Neuronal stem cell (in vitro differentiated cells): ENCODE results near the gene ANKRD17.

Source experiments
- DNase-seq: peaks from one replicate; pipeline ENCODE4 v3.0.0-alpha.2; 2013; ENCODE audit warnings: low spot score
- H2AFZ ChIP-seq: one replicate; pipeline ENCODE4 v1.6.1; 2013; ENCODE audit warnings: mild to moderate bottlenecking, low read length, inconsistent platforms
- H2AK5ac ChIP-seq: 2 replicates; pipeline ENCODE4 v1.6.1; 2013; ENCODE audit warnings: low read depth, mild to moderate bottlenecking, inconsistent platforms, low read length, moderate library complexity, mixed read lengths
- H2BK120ac ChIP-seq: 2 replicates; pipeline ENCODE4 v1.6.1; 2013; ENCODE audit warnings: low read depth, mild to moderate bottlenecking, inconsistent platforms, low read length, moderate library complexity, mixed read lengths
- H2BK12ac ChIP-seq: one replicate; pipeline ENCODE4 v1.6.1; 2013; ENCODE audit warnings: low read length, inconsistent platforms
- H2BK15ac ChIP-seq: 2 replicates; pipeline ENCODE4 v1.6.1; 2013; ENCODE audit warnings: mild to moderate bottlenecking, low read length, inconsistent platforms, mixed read lengths
- H2BK5ac ChIP-seq: one replicate; pipeline ENCODE4 v1.6.1; 2013; ENCODE audit warnings: inconsistent platforms, mild to moderate bottlenecking, low read length, moderate library complexity
- H3K14ac ChIP-seq: one replicate; pipeline ENCODE4 v1.6.1; 2013; ENCODE audit warnings: low read length, inconsistent platforms
- H3K18ac ChIP-seq: 2 replicates; pipeline ENCODE4 v1.6.1; 2013; ENCODE audit warnings: low read length, inconsistent platforms
- H3K23ac ChIP-seq: 2 replicates; pipeline ENCODE4 v1.6.1; 2013; ENCODE audit warnings: low read depth, mild to moderate bottlenecking, mixed read lengths, low read length, inconsistent platforms; ENCODE audit not compliant: poor library complexity
- H3K27ac ChIP-seq: replicated peaks from 3 replicates; pipeline ENCODE4 v1.5.1; 2013; ENCODE audit warnings: low read length, inconsistent platforms
- H3K27me3 ChIP-seq, 3 experiments: 2 replicates each; pipeline ENCODE4 v1.6.1; 2013; ENCODE audit warnings: low read length in 3 of 3, mild to moderate bottlenecking in 2 of 3, inconsistent platforms in 1 of 3, low read depth in 1 of 3, mixed read lengths in 1 of 3, moderate library complexity in 1 of 3; ENCODE audit not compliant: control insufficient read depth in 3 of 3, insufficient read depth in 3 of 3
- H3K36me3 ChIP-seq, 2 donors: replicated peaks in 1 of 2; 2 replicates each; pipeline ENCODE4 v1.6.1; 2013; ENCODE audit warnings: low read length in 2 of 2; ENCODE audit not compliant: control insufficient read depth in 2 of 2, insufficient read depth in 2 of 2
- H3K4ac ChIP-seq: 2 replicates; pipeline ENCODE4 v1.6.1; 2013; ENCODE audit warnings: inconsistent platforms, mild to moderate bottlenecking, low read length, moderate library complexity
- H3K4me1 ChIP-seq, 2 donors: 1 replicate in 1 of 2; 2 replicates in 1 of 2; pipeline ENCODE4 v1.6.1; 2013; ENCODE audit warnings: low read length in 2 of 2, low read depth in 1 of 2; ENCODE audit not compliant: control insufficient read depth in 2 of 2, insufficient read depth in 1 of 2
- H3K4me2 ChIP-seq: one replicate; pipeline ENCODE4 v1.6.1; 2013; ENCODE audit warnings: mild to moderate bottlenecking, low read length, inconsistent platforms; ENCODE audit not compliant: insufficient read depth, poor library complexity, severe bottlenecking
- H3K4me3 ChIP-seq, 2 donors: 2 replicates each; pipeline ENCODE4 v1.5.1; 2013; ENCODE audit warnings: low read length in 2 of 2, mild to moderate bottlenecking in 2 of 2, inconsistent platforms in 1 of 2, moderate library complexity in 1 of 2
- H3K79me1 ChIP-seq: one replicate; pipeline ENCODE4 v1.6.1; 2013; ENCODE audit warnings: low read depth, mild to moderate bottlenecking, inconsistent platforms, low read length, moderate library complexity
- H3K9ac ChIP-seq: one replicate; pipeline ENCODE4 v1.6.1; 2013; ENCODE audit warnings: mild to moderate bottlenecking, low read depth, low read length, inconsistent platforms; ENCODE audit not compliant: poor library complexity
- H3K9me3 ChIP-seq, 2 donors: replicated peaks in 1 of 2; 2 replicates each; pipeline versions ENCODE3 to v1.6.1; 2013; ENCODE audit warnings: low read length in 2 of 2, mild to moderate bottlenecking in 2 of 2, inconsistent platforms in 1 of 2, low read depth in 1 of 2, mixed read lengths in 1 of 2, moderate library complexity in 1 of 2; ENCODE audit not compliant: control insufficient read depth in 2 of 2, insufficient read depth in 1 of 2
- H4K8ac ChIP-seq: one replicate; pipeline ENCODE4 v1.6.1; 2013; ENCODE audit warnings: low read depth, mild to moderate bottlenecking, inconsistent platforms, low read length, moderate library complexity
- H4K91ac ChIP-seq: one replicate; pipeline ENCODE4 v1.6.1; 2013; ENCODE audit warnings: low read length, low read depth, mild to moderate bottlenecking, inconsistent platforms; ENCODE audit not compliant: poor library complexity
- WGBS, 2 donors: extraction: QIAGEN DNeasy Blood & Tissue Kit; methylation state at CpG; one replicate each; pipeline ENCODE4 v1.1.7; 2013; ENCODE audit warnings: missing lambda C conversion rate in 2 of 2, mixed read lengths in 1 of 2; ENCODE audit not compliant: insufficient read length in 2 of 2, insufficient replicate concordance in 1 of 2; ENCODE audit errors: extremely low coverage in 2 of 2; 5-methylcytosine and 5-hydroxymethylcytosine counted together

Gene ANKRD17

DNA sequence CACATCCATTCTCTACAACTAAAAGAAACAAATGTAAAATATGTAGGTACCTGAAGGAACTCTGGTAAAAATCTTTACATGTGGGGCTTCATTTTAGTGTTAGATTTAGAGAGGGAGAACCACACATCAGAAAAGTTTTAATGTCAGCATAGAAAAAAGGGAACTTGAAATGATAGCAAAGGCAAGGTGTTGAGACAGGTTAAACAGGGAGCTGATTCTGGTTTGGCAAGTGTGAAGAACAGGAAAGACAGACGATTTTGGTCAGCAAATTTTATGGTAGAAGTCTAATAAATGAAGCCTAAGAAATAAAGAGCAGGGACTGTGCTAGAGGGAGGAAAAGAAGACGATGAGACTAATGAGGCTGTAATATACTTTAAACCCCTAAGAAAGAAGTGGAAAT is 121.5 kb downstream of the ANKRD17 start:
- Histone ChIP-seq H2AFZ (no peak overlapping the region), H3K27me3 (no peaks in the 10 kb centered on the region), H3K4ac (no peak overlapping the region), H2BK5ac (no peak overlapping the region), H2BK15ac (no peak overlapping the region), H3K9me3 (no peaks in the 10 kb centered on the region), H2AK5ac (no peak overlapping the region), H3K4me2 (no peak overlapping the region), H3K27ac (no peak overlapping the region), H4K8ac (no peak overlapping the region), H2BK12ac (no peak overlapping the region), H2BK120ac (no peak overlapping the region), H3K79me1 (no peaks in the 10 kb centered on the region), H3K36me3 (peaks cover 7 to 92% of the 10 kb centered on the region in 2 donors), H3K4me1 (peaks cover 4 to 14% of the 10 kb centered on the region in 2 donors), H3K23ac (no peak overlapping the region), H3K18ac (no peak overlapping the region), H3K14ac (no peak overlapping the region), H3K9ac (no peak overlapping the region), H4K91ac (no peak overlapping the region), H3K4me3 (no peak overlapping the region)
- no peak for DNase-seq
- WGBS, 2 donors: no CpG with 5 or more reads among the region's 2 CpGs

DNA sequence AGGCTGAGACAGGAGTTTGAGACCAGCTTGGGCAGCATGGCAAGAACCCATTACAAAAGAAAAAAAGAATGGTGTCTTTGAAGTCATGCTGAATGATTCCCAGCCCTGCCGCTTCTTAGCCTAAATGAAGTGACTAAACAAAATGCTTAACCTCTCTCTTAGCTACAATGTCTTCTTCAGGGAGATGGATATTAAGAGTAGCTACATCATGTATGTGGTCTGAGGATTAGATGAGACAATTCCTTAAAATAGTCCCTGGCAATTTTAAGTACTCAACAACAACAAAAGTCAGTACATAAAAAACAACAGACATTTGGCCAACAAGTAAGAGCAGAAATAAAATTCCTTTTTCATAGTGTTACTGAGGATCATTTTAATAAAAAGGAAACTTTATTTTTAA is 124.8 kb downstream of the ANKRD17 start:
- Histone ChIP-seq H3K79me1 (no peaks in the 10 kb centered on the region), H3K4me3 (no peak overlapping the region), H3K9me3 (no peaks in the 10 kb centered on the region), H4K91ac (no peak overlapping the region), H2AFZ (no peak overlapping the region), H2BK15ac (no peak overlapping the region), H3K18ac (no peak overlapping the region), H3K14ac (no peak overlapping the region), H2BK5ac (no peak overlapping the region), H3K36me3 (peaks cover 5 to 96% of the 10 kb centered on the region in 2 donors), H4K8ac (no peak overlapping the region), H3K4ac (no peak overlapping the region), H3K4me2 (no peak overlapping the region), H3K27me3 (no peaks in the 10 kb centered on the region), H3K9ac (no peak overlapping the region), H3K23ac (no peak overlapping the region), H2AK5ac (no peak overlapping the region), H2BK120ac (no peak overlapping the region), H3K27ac (no peak overlapping the region), H3K4me1 (no peaks in the 10 kb centered on the region), H2BK12ac (no peak overlapping the region)
- DNase-seq: no peak
- no CpG with 5 or more reads among the region's 1 CpG for WGBS, 2 donors

DNA sequence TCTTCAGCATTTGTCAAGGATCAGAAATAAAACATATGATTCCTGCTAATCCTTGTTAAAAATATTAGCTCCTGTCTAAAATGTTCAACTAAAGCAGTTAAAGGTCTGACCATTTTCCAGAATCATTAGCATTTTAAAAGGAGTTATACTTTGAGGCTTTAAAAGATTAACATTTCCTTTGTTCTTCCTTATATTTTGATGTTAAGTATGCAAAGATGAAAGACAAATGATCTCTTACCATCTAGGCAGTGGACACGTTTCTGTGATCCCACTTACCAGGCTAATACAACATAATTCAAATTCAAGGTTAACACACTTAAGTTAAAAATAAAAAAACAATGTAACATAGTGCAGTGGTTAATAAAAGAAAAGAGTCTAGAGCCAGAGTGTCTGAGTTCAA is 127.3 kb downstream of the ANKRD17 start:
- H3K4me3 ChIP-seq: no peak overlapping the region
- no peak overlapping the region for H3K4ac ChIP-seq
- no peak overlapping the region for H2BK120ac ChIP-seq
- no peak overlapping the region for H3K9ac ChIP-seq
- H3K27me3 ChIP-seq: no peaks in the 10 kb centered on the region
- no peak overlapping the region for H2BK5ac ChIP-seq
- H2BK12ac ChIP-seq: no peak overlapping the region
- H3K23ac ChIP-seq: no peak overlapping the region
- H2AK5ac ChIP-seq: no peak overlapping the region
- H3K4me2 ChIP-seq: no peak overlapping the region
- no CpG with 5 or more reads among the region's 1 CpG for WGBS, 2 donors
- no peak overlapping the region for H3K14ac ChIP-seq
- no peaks in the 10 kb centered on the region for H3K9me3 ChIP-seq
- no peak overlapping the region for H4K8ac ChIP-seq
- H2AFZ ChIP-seq: no peak overlapping the region
- DNase-seq: no peak
- peaks cover 3 to 95% of the 10 kb centered on the region in 2 donors for H3K36me3 ChIP-seq
- H2BK15ac ChIP-seq: no peak overlapping the region
- H3K79me1 ChIP-seq: no peaks in the 10 kb centered on the region
- H3K18ac ChIP-seq: no peak overlapping the region
- no peaks in the 10 kb centered on the region for H3K4me1 ChIP-seq
- no peak overlapping the region for H3K27ac ChIP-seq
- H4K91ac ChIP-seq: no peak overlapping the region

DNA sequence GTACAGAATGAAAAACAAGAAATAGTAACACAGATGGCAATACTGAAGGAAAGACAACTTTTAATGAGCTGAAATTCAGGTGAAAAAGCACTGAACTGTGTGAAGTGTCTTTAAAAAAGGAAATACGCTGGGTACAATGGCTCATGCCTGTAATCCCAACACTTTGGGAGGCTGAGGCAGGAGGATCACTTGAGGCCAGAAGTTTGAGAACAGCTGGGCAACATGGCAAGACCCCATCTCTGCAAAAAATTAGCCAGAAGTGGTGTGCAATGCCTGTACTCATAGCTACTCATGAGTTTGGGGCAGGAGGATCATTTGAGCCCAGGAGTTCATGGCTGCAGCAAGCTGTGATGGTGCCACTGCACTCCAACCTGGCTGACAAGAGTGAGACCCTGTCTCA is 129.3 kb downstream of the ANKRD17 start:
- no peak overlapping the region for H3K9ac ChIP-seq
- H3K4ac ChIP-seq: no peak overlapping the region
- H2BK120ac ChIP-seq: no peak overlapping the region
- no peak overlapping the region for H4K8ac ChIP-seq
- no peak for DNase-seq
- H2AFZ ChIP-seq: no peak overlapping the region
- no peak overlapping the region for H2BK5ac ChIP-seq
- H3K4me1 ChIP-seq: no peaks in the 10 kb centered on the region
- no peak overlapping the region for H3K23ac ChIP-seq
- H3K14ac ChIP-seq: no peak overlapping the region
- no CpG with 5 or more reads among the region's 1 CpG for WGBS, 2 donors
- no peaks in the 10 kb centered on the region for H3K9me3 ChIP-seq
- no peak overlapping the region for H4K91ac ChIP-seq
- H3K27ac ChIP-seq: no peak overlapping the region
- H3K79me1 ChIP-seq: no peaks in the 10 kb centered on the region
- no peak overlapping the region for H3K4me3 ChIP-seq
- H2BK15ac ChIP-seq: no peak overlapping the region
- H3K36me3 ChIP-seq: peaks cover 7 to 95% of the 10 kb centered on the region in 2 donors
- no peak overlapping the region for H2AK5ac ChIP-seq
- H3K18ac ChIP-seq: no peak overlapping the region
- H2BK12ac ChIP-seq: no peak overlapping the region
- H3K4me2 ChIP-seq: no peak overlapping the region
- no peaks in the 10 kb centered on the region for H3K27me3 ChIP-seq
